H9 (cell line): ENCODE measurements around the gene CAB39. TPM values are rescaled to one million over a fixed set of nuclear protein-coding genes. Genes with fewer than 3 reads are reported as not detected.

ENCODE experiments used
- DNase-seq: peaks from one replicate; pipeline ENCODE4 v3.0.0-alpha.2; 2017
- H2AFZ ChIP-seq: one replicate; pipeline ENCODE4 v1.6.1; 2013; ENCODE audit warnings: mild to moderate bottlenecking, low read length, control low read depth, moderate library complexity
- H2AK5ac ChIP-seq: 2 replicates; pipeline ENCODE4 v1.6.1; 2013; ENCODE audit warnings: low read length, control low read depth, mixed read lengths; ENCODE audit not compliant: insufficient read length
- H2BK120ac ChIP-seq: one replicate; pipeline ENCODE4 v1.6.1; 2013; ENCODE audit warnings: low read depth, mild to moderate bottlenecking, low read length, control low read depth, inconsistent platforms; ENCODE audit not compliant: poor library complexity, severe bottlenecking
- H2BK12ac ChIP-seq: 2 replicates; pipeline ENCODE4 v1.6.1; 2013; ENCODE audit warnings: low read length, control low read depth, mixed read lengths, low read depth; ENCODE audit not compliant: insufficient read length
- H2BK15ac ChIP-seq: 2 replicates; pipeline ENCODE4 v1.6.1; 2013; ENCODE audit warnings: low read depth, low read length, control low read depth
- H2BK20ac ChIP-seq: one replicate; pipeline ENCODE4 v1.6.1; 2013; ENCODE audit warnings: low read depth, mild to moderate bottlenecking, low read length, control low read depth, inconsistent platforms; ENCODE audit not compliant: poor library complexity, severe bottlenecking
- H2BK5ac ChIP-seq: 2 replicates; pipeline ENCODE4 v1.6.1; 2013; ENCODE audit warnings: low read length, control low read depth, mixed read lengths; ENCODE audit not compliant: insufficient read length
- H3K14ac ChIP-seq: 2 replicates; pipeline ENCODE4 v1.6.1; 2013; ENCODE audit warnings: low read length, control low read depth; ENCODE audit not compliant: insufficient read depth
- H3K18ac ChIP-seq: 2 replicates; pipeline ENCODE4 v1.6.1; 2013; ENCODE audit warnings: low read depth, mild to moderate bottlenecking, mixed read lengths, low read length, control low read depth; ENCODE audit not compliant: insufficient read length
- H3K23ac ChIP-seq: 2 replicates; pipeline ENCODE4 v1.6.1; 2013; ENCODE audit warnings: low read length, control low read depth, mixed read lengths, low read depth; ENCODE audit not compliant: insufficient read length
- H3K23me2 ChIP-seq: 2 replicates; pipeline ENCODE4 v1.6.1; 2013; ENCODE audit warnings: low read depth, mild to moderate bottlenecking, mixed read lengths, low read length, control low read depth; ENCODE audit not compliant: insufficient read length, poor library complexity, severe bottlenecking
- H3K27ac ChIP-seq: 2 replicates; pipeline ENCODE4 v1.5.1; 2013; ENCODE audit warnings: low read length, control low read depth, mixed read lengths, low read depth; ENCODE audit not compliant: insufficient read length
- H3K27me3 ChIP-seq: 2 replicates; pipeline ENCODE4 v1.6.1; 2013; ENCODE audit warnings: low read length, control low read depth, inconsistent platforms; ENCODE audit not compliant: insufficient read depth
- H3K4ac ChIP-seq: 2 replicates; pipeline ENCODE4 v1.6.1; 2013; ENCODE audit warnings: low read depth, mild to moderate bottlenecking, control low read depth, inconsistent platforms, low read length, moderate library complexity
- H3K4me1 ChIP-seq: 2 replicates; pipeline ENCODE4 v1.6.1; 2013; ENCODE audit warnings: low read length, control low read depth, inconsistent platforms; ENCODE audit not compliant: insufficient read depth
- H3K4me2 ChIP-seq: 2 replicates; pipeline ENCODE4 v1.6.1; 2013; ENCODE audit warnings: low read length, control low read depth, mixed read lengths; ENCODE audit not compliant: insufficient read length, insufficient read depth
- H3K56ac ChIP-seq: 2 replicates; pipeline ENCODE4 v1.6.1; 2013; ENCODE audit warnings: low read depth, mild to moderate bottlenecking, mixed read lengths, low read length, control low read depth; ENCODE audit not compliant: insufficient read length
- H3K79me1 ChIP-seq: 2 replicates; pipeline ENCODE4 v1.6.1; 2013; ENCODE audit warnings: low read depth, mild to moderate bottlenecking, moderate library complexity, low read length, control low read depth, inconsistent platforms; ENCODE audit not compliant: insufficient read depth, poor library complexity, severe bottlenecking
- H3K79me2 ChIP-seq: 2 replicates; pipeline ENCODE4 v1.6.1; 2013; ENCODE audit warnings: low read length, control low read depth, inconsistent platforms; ENCODE audit not compliant: insufficient read depth
- H3K9ac ChIP-seq: 2 replicates; pipeline ENCODE4 v1.6.1; 2013; ENCODE audit warnings: low read length, control low read depth, mixed read lengths; ENCODE audit not compliant: insufficient read length; ENCODE audit errors: extremely low read depth
- H3K9me3 ChIP-seq: one replicate; pipeline ENCODE4 v1.6.1; 2013; ENCODE audit warnings: low read depth, low read length, inconsistent platforms; ENCODE audit not compliant: control insufficient read depth
- H3T11ph ChIP-seq: one replicate; pipeline ENCODE4 v1.6.1; 2013; ENCODE audit warnings: mild to moderate bottlenecking, low read length, control low read depth, inconsistent platforms
- H4K20me1 ChIP-seq: one replicate; pipeline ENCODE4 v1.6.1; 2013; ENCODE audit not compliant: control insufficient read depth, insufficient read length, insufficient read depth
- H4K5ac ChIP-seq: 2 replicates; pipeline ENCODE4 v1.6.1; 2013; ENCODE audit warnings: low read depth, mild to moderate bottlenecking, mixed read lengths, low read length, control low read depth; ENCODE audit not compliant: insufficient read length
- H4K8ac ChIP-seq: replicated peaks from 2 replicates; pipeline ENCODE4 v1.6.1; 2013; ENCODE audit warnings: low read length, control low read depth, mixed read lengths, low read depth; ENCODE audit not compliant: insufficient read length
- H4K91ac ChIP-seq: 2 replicates; pipeline ENCODE4 v1.6.1; 2013; ENCODE audit warnings: low read depth, mild to moderate bottlenecking, moderate library complexity, mixed read lengths, low read length, control low read depth; ENCODE audit not compliant: insufficient read length
- H3K27ac Mint-ChIP-seq, 3 experiments: 2 replicates in 2 of 3; 3 replicates in 1 of 3; pipeline ENCODE4 v1.8.0; 2020 to 2021; ENCODE audit warnings: mixed read lengths in 3 of 3, mild to moderate bottlenecking in 1 of 3, moderate library complexity in 1 of 3
- H3K27me3 Mint-ChIP-seq: 2 replicates; pipeline ENCODE4 v1.8.0; 2021; ENCODE audit warnings: low read depth, mild to moderate bottlenecking, moderate library complexity, mixed read lengths
- H3K36me3 Mint-ChIP-seq, 3 experiments: 2 replicates in 2 of 3; 3 replicates in 1 of 3; pipeline ENCODE4 v1.8.0; 2020 to 2021; ENCODE audit warnings: low read depth in 3 of 3, mixed read lengths in 3 of 3; ENCODE audit not compliant: insufficient read depth in 1 of 3
- H3K4me1 Mint-ChIP-seq, 2 experiments: 2 replicates each; pipeline ENCODE4 v1.8.0; 2020; ENCODE audit warnings: mixed read lengths in 2 of 2
- H3K4me3 Mint-ChIP-seq, 2 experiments: 2 replicates in 1 of 2; 3 replicates in 1 of 2; pipeline ENCODE4 v1.8.0; 2020 to 2021; ENCODE audit warnings: mild to moderate bottlenecking in 2 of 2, mixed read lengths in 2 of 2, moderate library complexity in 1 of 2
- H3K9me3 Mint-ChIP-seq, 2 experiments: 2 replicates in 1 of 2; 3 replicates in 1 of 2; pipeline ENCODE4 v1.8.0; 2020; ENCODE audit warnings: mild to moderate bottlenecking in 2 of 2, mixed read lengths in 2 of 2, moderate library complexity in 1 of 2
- WGBS: extraction: QIAGEN DNeasy Blood & Tissue Kit; methylation state at CpG from one replicate; pipeline ENCODE4 v1.1.7; 2013; ENCODE audit warnings: missing lambda C conversion rate, low lambda C conversion rate, mixed read lengths; ENCODE audit not compliant: insufficient read length; ENCODE audit errors: extremely low coverage; 5-methylcytosine and 5-hydroxymethylcytosine counted together
- total RNA-seq: library from RNA; stranded (reverse); gene quantifications from 2 replicates; pipeline ENCODE4 v1.2.1, GENCODE V29; 2021
- TF ChIP-seq, protein P1 (sequence below): fragments of 200-600 bp; sonication (generic); conservative IDR thresholded peaks from 3 replicates; pipeline ENCODE4 v1.8.0; 2021; ENCODE audit warnings: antibody characterized with exemption, mild to moderate bottlenecking

The CAB39 gene
- total RNA-seq, 1 experiment from 2014 or later: 42.7 TPM

DNA sequence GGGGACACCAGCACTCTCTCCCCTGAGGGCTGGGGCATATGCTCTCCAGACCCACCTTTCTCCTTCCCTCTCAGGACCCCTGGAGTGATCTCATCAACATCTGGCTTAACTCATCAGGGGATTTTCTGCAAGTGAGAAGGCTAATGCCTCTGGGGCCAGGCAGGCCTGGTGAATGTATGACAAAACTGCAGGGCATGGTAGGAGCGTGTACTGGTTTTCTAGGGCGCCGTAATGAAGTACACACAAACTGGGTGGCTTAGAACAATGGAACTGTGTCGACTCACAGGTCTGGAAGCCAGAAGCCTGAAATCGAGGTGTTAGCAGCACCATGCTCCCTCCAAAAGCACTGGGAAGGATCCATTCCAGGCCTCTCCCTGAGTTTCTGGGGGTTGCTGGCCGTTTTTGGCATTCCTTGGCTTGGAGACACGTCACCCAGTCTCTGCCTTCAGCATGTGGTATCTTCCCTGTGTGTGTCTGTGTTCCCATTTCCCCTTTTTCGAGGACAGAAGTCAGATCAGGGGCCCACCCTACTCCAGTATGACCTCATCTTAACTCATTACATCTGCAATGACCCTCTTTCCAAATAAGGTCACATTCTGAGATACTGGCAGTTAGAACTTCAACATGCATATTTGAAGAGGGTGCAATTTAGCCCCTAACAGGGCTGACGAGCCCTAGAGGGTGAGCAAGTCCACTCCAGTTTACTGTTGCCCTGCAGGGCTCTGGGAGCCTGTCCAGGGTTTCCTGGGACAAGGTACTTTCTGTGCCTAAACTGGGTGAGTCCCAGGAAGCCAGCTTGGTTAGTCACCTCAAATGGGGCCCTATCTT lies 45.5 kb upstream of the CAB39 start:
- H3K4me3 Mint-ChIP-seq: no peak overlapping the region
- H2BK15ac ChIP-seq: no peak overlapping the region
- no peak overlapping the region for H3T11ph ChIP-seq
- H3K79me1 ChIP-seq: no peaks in the 10 kb centered on the region
- no peaks in the 10 kb centered on the region for H4K20me1 ChIP-seq
- no peak overlapping the region for H3K56ac ChIP-seq
- no peak overlapping the region for H3K23ac ChIP-seq
- H3K27ac Mint-ChIP-seq: peak overlapping the region in 1 of 3 experiments; percentile 92; a peak in 3 of 7 replicates
- no peak overlapping the region for H3K18ac ChIP-seq
- TF ChIP-seq, protein P1, sequence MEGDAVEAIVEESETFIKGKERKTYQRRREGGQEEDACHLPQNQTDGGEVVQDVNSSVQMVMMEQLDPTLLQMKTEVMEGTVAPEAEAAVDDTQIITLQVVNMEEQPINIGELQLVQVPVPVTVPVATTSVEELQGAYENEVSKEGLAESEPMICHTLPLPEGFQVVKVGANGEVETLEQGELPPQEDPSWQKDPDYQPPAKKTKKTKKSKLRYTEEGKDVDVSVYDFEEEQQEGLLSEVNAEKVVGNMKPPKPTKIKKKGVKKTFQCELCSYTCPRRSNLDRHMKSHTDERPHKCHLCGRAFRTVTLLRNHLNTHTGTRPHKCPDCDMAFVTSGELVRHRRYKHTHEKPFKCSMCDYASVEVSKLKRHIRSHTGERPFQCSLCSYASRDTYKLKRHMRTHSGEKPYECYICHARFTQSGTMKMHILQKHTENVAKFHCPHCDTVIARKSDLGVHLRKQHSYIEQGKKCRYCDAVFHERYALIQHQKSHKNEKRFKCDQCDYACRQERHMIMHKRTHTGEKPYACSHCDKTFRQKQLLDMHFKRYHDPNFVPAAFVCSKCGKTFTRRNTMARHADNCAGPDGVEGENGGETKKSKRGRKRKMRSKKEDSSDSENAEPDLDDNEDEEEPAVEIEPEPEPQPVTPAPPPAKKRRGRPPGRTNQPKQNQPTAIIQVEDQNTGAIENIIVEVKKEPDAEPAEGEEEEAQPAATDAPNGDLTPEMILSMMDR: no peak
- no peaks in the 10 kb centered on the region; the same call in 1 of the 2 replicates for H3K27me3 ChIP-seq
- no peak overlapping the region for H2BK120ac ChIP-seq
- H3K36me3 Mint-ChIP-seq: no peaks in the 10 kb centered on the region; a peak in 1 of 7 replicates
- H3K27me3 Mint-ChIP-seq: peaks cover 17% of the 10 kb centered on the region
- no peak overlapping the region for H3K4me2 ChIP-seq
- H4K91ac ChIP-seq: no peak overlapping the region
- H3K9ac ChIP-seq: no peak overlapping the region
- H2BK20ac ChIP-seq: no peak overlapping the region
- H3K27ac ChIP-seq: no peak overlapping the region
- H3K4me1 ChIP-seq: peaks cover 5% of the 10 kb centered on the region; the same call in 1 of the 2 replicates
- H3K9me3 ChIP-seq: no peaks in the 10 kb centered on the region
- no peaks in the 10 kb centered on the region for H3K23me2 ChIP-seq
- H2BK5ac ChIP-seq: no peak overlapping the region
- no peak overlapping the region for H2AK5ac ChIP-seq
- no peak overlapping the region for H4K8ac ChIP-seq
- DNase-seq: peak; percentile 46
- WGBS: no CpG with 5 or more reads among the region's 9 CpGs
- H3K14ac ChIP-seq: peak overlapping the region; percentile 6; the same call in 1 of the 2 replicates
- H3K9me3 Mint-ChIP-seq: no peaks in the 10 kb centered on the region; a peak in 1 of 5 replicates
- H4K5ac ChIP-seq: no peak overlapping the region
- H3K4ac ChIP-seq: no peak overlapping the region
- peaks cover 43 to 48% of the 10 kb centered on the region in 2 experiments for H3K4me1 Mint-ChIP-seq
- no peak overlapping the region for H2BK12ac ChIP-seq
- no peak overlapping the region for H2AFZ ChIP-seq
- no peaks in the 10 kb centered on the region for H3K79me2 ChIP-seq
